Activated CD4-positive, alpha-beta T cell treated with anti-CD3 and anti-CD28 coated beads for 24 hours (primary cell): ENCODE measurements around the gene FOXK1.

ENCODE experiments used
- DNase-seq, 2 donors: peaks; one replicate each; pipeline ENCODE4 v3.0.0-alpha.2; 2020; ENCODE audit warnings: low read depth in 2 of 2

The FOXK1 gene

GRCh38 chr7:4722308-4722707, 40.2 kb downstream of the FOXK1 start:
- no peak for DNase-seq

DNA sequence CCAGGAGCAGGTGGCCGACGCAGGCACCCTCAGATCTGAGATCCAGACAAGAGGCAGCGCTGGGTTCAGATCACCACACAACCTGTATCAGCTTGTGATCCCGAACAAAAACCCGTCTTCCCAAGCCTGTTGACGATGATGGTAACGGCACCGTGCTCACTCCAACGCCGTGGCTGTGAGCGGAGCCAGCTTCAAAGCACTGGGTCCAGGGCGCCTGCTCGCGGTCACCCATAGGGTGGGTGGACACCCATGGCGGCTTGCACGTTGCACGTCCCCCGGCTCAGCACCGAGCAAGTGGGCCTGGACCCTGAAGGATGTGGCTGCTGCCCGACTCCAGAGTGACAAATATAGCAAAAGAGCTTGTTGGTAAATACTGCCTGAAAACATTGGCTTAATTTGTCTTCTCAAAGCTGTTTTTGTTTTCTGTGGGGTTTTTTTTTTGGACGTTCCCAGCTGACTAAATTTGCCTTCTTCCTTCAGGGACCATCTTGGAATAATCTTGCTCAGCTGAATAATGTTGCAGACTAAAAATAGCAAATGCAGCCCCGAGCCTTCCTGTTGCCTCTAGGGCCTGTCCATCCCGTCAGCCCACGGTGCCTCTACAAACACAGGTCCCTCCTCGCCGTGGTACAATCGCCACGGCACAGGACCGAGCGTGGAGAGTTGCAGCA, 41.0 kb downstream of the FOXK1 start:
- DNase-seq: no peak

GRCh38 chr7:4724648-4725013, 42.5 kb downstream of the FOXK1 start:
- no peak for DNase-seq

- no peak for DNase-seq
Measured at GRCh38 chr7:4725014-4725849, 43.1 kb downstream of the FOXK1 start.

GRCh38 chr7:4725850-4726450, 43.9 kb downstream of the FOXK1 start:
- no peak for DNase-seq

- no peak for DNase-seq
Measured at GRCh38 chr7:4726566-4726965, 44.5 kb downstream of the FOXK1 start.

DNA sequence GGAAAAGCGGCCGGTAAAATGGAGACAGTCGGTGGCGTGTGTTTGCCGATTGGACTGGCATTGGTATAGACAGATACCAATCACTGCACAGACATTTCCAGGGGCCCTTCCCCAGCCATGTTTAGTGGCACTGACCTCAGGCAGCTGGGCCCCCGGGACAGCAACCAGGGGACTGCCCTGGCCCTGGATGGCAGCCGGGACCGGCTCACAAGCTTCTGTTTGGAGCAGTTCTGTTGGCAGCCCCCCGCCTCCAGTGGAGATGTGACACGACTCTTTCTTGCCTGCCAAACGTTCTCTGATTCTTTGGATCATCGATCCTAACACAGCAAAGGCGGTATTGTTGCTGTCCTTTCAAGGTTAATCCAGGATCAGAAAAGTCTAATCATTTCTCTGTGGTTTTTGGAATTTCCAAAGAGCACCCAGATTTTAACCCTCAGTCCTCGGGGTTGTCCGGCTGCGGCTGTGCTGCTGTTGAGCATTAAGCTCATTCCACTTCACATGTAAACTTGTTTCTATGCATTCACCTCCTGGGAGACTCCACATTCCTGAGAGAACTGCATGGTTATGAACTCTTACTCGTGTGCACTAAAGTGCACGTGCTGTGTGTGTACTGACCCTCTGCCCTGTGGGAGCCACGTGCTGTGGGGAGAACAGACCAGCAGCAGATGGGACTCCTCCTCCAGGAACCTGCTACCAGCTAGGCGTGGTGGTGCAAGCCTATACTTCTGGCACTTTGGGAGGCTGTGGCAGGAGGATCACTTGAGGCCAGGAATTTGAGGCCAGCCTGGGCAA, 46.0 kb downstream of the FOXK1 start:
- DNase-seq: no peak

- no peak for DNase-seq
Measured at GRCh38 chr7:4729266-4729665, 47.2 kb downstream of the FOXK1 start.

- no peak for DNase-seq
Measured at GRCh38 chr7:4730276-4730675, 48.2 kb downstream of the FOXK1 start.

- no peak for DNase-seq
Measured at GRCh38 chr7:4730971-4731370, 48.9 kb downstream of the FOXK1 start.

DNA sequence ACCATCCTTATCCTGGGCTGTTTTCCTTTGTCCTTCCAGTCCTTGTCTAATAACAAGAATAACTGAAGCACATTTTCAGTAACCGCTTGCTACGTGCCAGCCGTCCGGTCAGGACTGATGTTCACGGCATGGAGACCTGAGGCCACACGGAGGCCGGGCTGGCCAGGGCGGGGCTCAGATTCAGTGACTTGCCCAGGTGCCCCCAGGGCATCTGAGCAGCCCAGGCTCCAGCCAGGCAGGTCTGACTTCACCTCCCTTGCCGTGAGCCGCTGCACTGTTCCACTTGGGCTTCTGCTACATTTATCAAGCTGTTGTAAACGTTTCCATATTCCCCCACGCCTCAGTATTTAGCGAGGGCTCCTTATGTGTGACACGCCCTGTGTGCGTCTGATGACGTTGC, 49.7 kb downstream of the FOXK1 start:
- no peak for DNase-seq

DNA sequence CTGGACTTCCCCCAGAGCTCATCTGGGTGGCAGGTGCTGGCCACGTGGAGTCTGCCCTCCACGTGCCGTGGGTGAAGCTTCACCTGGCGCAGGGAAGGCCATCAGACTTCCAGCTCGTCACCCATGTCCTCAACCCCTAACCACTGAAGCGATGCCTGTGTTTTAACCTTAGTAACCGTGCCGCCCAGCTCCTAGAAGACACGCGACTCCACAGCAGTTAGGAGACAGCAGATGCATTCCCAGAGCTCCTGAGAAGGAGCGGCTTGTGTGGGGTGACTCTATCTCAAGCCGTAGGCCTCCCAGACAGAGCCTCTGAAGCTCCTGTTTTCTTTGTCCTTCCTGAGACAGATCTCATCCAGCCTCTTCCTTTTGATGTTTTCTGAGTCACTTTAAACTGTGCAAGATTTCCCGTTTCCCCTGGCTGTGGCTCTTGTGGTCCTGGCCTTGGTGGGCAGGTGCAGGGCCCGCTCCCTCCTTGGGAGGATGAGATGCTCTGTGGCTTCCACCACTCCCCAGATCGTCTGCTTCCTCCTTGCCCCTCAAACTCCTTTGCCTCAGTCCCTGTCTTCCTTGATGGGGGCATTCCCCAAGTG, 51.9 kb downstream of the FOXK1 start:
- no peak for DNase-seq

DNA sequence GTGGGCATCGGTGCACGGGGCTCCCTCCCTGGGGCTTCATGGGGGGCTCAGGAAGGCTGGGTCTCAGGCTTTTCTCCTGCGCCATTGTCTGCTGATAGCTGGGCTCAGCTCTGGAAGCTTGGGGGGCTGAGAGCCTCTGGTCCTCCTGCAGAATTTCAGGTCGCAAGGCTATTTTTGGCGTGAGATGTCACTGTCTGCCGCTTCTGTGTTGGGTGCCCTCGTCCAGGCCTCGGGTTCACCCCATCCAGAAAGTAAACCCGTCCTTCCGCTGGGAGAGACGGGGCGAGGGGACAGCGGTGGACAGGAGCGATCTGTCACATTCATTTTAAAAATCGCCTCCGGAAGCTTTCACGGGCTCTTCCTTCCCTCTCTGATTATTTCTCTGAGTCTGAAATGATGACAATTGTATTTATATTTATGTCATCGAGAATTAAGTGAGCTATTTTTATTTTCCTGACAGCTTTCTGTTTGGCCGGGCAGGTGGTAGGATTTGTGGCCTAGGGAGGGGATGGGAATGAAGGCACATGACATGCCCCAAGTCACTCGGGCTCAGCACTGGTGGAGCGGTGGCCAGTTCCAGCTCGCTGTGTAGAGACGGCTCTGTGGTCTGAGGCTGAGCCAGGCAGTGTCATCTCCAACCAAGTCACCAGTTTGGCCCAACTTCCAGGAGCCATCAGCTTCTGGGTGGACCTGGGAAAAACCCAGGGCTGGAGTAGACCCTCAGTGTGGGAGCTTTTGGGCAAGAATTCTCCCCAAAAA, 52.7 kb downstream of the FOXK1 start:
- DNase-seq: no peak

DNA sequence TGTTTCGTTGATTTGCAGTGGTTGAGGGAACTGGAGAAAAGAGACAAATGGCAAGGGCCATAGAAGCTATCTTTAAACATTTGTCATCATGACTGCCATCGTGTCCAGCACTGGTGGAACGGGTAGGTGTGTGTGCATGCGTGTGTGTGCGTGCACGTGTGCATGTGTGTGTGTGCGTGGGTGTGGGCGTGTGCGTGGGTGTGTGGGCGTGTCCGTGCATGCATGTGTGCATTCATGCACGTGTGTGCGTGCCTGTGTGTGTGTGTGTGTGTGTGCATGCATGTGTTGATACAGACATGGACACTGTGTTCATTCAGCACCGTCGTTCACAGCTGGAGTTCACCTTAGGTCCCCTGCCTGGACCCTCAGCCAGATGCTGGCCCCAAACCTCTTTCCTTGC, 55.2 kb downstream of the FOXK1 start:
- DNase-seq: no peak

DNA sequence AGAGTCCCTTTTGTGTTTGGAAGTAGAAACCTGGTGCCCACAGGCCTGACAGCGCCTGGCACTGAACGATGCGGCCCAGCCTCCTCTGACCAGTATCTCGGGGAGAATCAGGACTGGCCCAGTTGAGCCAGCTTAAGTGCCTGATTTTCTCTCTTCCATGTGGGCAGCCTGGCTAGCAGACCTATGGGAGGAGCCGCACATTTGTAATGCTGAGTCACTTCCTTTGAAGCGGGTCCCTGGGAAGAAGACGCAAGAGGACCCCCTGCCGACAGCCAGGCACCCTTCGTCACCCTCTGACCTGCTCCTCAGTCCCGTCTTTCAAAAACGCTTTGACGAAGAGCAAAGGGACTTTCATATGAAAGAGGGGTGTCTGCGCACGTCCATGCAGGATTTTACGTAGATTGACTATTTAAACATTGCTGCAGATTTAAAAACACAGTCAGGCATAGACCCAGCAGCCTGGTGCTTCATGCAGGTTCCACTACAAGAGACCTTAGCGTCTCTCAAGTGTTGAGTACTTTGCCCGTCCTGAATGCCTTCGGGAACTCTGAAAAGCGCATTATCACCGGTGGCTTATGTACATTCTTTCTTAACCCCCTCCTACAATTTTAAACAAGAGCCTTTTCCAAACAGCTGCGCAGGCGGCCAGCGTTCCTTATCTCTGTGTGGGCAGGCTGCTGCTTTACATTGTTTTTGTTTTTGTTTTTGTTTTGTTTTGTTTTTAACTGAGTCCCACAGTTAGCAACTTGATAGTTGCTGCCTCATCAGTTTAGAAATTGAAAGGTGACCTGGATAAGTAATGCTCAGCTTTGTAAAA, 56.8 kb downstream of the FOXK1 start:
- DNase-seq: no peak

DNA sequence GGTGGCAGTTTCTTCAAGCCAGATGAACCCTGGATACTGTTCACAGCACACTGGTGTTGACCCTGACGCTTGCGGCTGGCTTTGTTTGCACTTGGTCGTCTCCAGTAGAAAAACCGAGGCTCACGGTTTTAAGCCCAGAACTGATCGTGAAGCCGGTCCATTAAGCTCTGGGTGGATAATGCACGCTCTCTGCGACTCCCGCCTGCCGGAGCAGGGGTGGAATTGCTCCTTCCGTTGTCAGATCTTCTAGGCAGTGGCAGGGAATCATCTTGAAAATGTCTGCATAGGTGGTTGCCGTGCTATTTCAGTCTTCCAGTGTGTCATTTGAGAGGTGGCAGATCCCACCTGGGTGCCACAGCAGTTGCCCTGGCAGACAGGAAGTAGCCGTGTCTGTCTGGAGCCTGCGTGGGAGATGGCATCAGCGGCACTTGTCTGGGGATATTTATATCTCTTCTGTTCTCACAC, 57.5 kb downstream of the FOXK1 start:
- DNase-seq: no peak

DNA sequence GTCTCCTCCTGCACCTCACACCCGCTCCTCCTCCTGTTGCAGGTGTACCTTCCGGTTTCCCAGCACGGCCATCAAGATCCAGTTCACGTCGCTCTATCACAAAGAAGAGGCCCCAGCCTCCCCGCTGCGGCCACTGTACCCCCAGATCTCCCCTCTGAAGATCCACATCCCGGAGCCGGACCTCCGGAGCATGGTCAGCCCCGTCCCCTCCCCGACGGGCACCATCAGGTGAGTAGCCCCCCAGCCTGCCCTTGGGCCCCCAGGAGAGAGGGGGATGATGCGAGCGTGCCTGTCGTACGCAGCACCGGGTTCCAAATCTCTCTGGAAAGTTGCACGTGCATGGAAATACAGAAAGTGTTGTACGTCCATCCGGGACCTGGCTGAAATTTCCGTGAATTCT, 58.7 kb downstream of the FOXK1 start:
- DNase-seq: no peak

DNA sequence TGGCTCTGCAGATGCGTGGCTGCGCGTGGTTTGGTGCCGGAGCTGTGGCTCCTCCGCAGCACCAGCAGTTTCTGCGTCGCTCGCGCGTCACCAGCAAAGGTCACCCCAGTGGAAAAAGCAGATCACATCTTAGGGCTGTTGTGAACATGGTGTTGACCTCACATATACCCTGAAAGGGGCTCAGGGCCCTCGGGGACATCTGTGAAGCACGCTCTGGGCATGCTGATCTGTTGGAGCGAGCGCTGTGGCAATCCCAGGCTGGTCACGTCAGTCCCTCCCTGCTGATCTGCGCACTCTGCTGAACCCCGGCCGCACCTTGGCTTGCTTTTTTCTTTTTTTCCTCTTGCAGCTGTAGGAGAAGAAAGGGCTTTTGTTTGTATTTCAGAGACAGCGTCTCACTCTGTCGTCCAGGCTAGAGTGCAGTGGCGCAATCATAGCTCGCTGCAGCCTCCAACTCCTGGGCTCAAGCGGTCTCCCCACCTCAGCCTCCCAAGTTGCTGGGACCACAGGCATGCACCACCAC, 60.0 kb downstream of the FOXK1 start:
- no peak for DNase-seq

DNA sequence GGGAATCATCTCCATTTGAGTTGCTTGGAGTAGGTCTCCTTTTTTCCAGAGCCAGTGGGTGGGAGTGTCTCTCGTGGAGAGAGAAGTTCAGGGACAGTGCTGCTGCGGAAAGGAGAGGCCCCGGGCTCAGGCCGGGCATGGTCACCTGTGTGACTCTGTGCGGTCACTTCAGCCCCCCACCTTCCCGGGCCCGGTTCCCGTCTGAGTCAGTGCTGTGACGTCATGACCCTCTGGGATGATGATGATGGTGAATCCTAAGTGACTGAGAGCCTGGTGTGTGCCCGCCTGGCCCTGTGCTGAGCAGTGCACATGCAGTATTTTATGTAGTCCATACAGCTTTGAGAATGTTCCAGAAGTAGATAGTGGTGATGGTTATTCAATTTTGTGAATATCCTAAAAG, 60.8 kb downstream of the FOXK1 start:
- DNase-seq: no peak
